SH-SY5Y (cell line): ENCODE measurements around the gene SF3A1.

Source experiments
- GATA2 ChIP-seq: IDR thresholded peaks from 2 replicates; pipeline ENCODE4 v1.6.1; 2011; ENCODE audit warnings: mild to moderate bottlenecking, low read depth, low read length
- GATA3 ChIP-seq: IDR thresholded peaks from 2 replicates; pipeline ENCODE4 v1.6.1; 2011; ENCODE audit warnings: low read depth, mild to moderate bottlenecking, low read length, moderate library complexity

DNA sequence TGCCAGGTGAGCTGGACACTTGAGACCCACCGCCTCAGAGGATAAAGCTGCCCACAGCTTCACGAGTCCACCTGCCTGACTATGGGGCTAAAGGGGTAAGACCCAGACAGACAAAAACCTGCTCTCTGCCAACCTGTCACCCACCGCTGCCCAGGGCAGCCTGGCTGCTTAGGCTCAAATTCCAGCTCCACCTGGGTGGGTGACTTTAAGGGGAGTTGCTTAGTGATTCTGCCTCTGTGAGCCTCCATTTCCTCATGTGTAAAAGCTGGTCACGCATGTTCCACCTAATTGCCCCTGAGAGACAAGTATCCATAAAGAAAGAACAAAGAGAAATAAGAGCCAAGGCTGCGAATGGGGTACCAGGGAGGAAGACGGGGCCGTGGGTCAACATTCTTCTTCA is 63.7 kb downstream of the SF3A1 start:
- TF ChIP-seq GATA2, result no peak
- no peak for TF ChIP-seq GATA3
